Measurements from ENCODE around the gene AKR7A3. TPM values are rescaled to one million over a fixed set of nuclear protein-coding genes. Genes with fewer than 3 reads are reported as not detected.

Gene AKR7A3
- total and polyA plus RNA-seq, 9 of the 15 experiments (the other 6 are each of a cell fraction or from before 2014, with no cell fraction given): 0.04 to 1.5 (median 0.44) TPM; not detected in 1

GRCh38 chr1:19311931-19312781, 23.6 kb upstream of the AKR7A3 start, which contains the start of the genes AKR7A2 and SLC66A1 (continued):
- no peak for TF ChIP-seq CHD7 (IDR thresholded peaks at IDR 0.05; ENCODE audit: low read depth, low read length)
- 0 out of 2 replicates have a peak, but pooled peaks have one; percentile 66 for TF ChIP-seq ETV5 (CRISPR knock-in tag; IDR thresholded peaks at IDR 0.05; ENCODE audit: low read depth)
- TF ChIP-seq PHF20 (IDR thresholded peaks at IDR 0.05; ENCODE audit: partially characterized antibody): no peak
- peak; percentile 91 for TF ChIP-seq PCBP1 (IDR thresholded peaks at IDR 0.05; ENCODE audit: low read depth, low read length, poor library complexity, severe bottlenecking)
- peak; percentile 89 for TF ChIP-seq VEZF1 (CRISPR knock-in tag; IDR thresholded peaks at IDR 0.05)
- TF ChIP-seq PPARD (CRISPR knock-in tag; IDR thresholded peaks at IDR 0.05): no peak
- TF ChIP-seq MYNN (IDR thresholded peaks at IDR 0.05): peak; percentile 72; the same call in 1 of the 2 replicates
- TF ChIP-seq MYNN (CRISPR knock-in tag; IDR thresholded peaks at IDR 0.05): no peak
- no peak for TF ChIP-seq MBD1 (CRISPR knock-in tag; IDR thresholded peaks at IDR 0.05)
- TF ChIP-seq ZBTB2 (IDR thresholded peaks at IDR 0.05): 0 out of 2 replicates have a peak, but pooled peaks have one; percentile 52

All from K562 (cell line).